Body of pancreas (tissue), 4 donors: ENCODE measurements around the gene PINK1.

Experiments
- POLR2A ChIP-seq, 3 donors: fragments of 450-650 bp; IDR thresholded peaks; one replicate each; pipeline ENCODE4 v1.6.1; 2016; ENCODE audit warnings: antibody characterized with exemption in 3 of 3, mild to moderate bottlenecking in 2 of 3
- TF ChIP-seq, protein P1 (sequence below), 7 experiments: fragments of 450-650 bp in 4 of 7; fragments of 200-600 bp in 3 of 7; sonication (generic) in 3 of 7; IDR thresholded peaks; one replicate each; pipeline ENCODE4 v1.5.1; 2016 to 2019; ENCODE audit warnings: antibody characterized with exemption in 7 of 7

- TF ChIP-seq, protein P1, sequence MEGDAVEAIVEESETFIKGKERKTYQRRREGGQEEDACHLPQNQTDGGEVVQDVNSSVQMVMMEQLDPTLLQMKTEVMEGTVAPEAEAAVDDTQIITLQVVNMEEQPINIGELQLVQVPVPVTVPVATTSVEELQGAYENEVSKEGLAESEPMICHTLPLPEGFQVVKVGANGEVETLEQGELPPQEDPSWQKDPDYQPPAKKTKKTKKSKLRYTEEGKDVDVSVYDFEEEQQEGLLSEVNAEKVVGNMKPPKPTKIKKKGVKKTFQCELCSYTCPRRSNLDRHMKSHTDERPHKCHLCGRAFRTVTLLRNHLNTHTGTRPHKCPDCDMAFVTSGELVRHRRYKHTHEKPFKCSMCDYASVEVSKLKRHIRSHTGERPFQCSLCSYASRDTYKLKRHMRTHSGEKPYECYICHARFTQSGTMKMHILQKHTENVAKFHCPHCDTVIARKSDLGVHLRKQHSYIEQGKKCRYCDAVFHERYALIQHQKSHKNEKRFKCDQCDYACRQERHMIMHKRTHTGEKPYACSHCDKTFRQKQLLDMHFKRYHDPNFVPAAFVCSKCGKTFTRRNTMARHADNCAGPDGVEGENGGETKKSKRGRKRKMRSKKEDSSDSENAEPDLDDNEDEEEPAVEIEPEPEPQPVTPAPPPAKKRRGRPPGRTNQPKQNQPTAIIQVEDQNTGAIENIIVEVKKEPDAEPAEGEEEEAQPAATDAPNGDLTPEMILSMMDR (IDR thresholded peaks at IDR 0.05), result no peak
- TF ChIP-seq POLR2A (IDR thresholded peaks at IDR 0.05), result no peak
Observed at GRCh38 chr1:20678599-20678998, 45.3 kb downstream of the PINK1 start.
